ENCODE results near the gene PDE10A. TPM values are rescaled to one million over a fixed set of nuclear protein-coding genes. Genes with fewer than 3 reads are reported as not detected.
A peak's percentile ranks its signal among the peaks of the same experiment; 100 is the strongest.

PDE10A gene
- total RNA-seq, result 15.8 and 16.2 TPM in 2 replicates
- polyA plus RNA-seq (2012), result 7.1 TPM

DNA sequence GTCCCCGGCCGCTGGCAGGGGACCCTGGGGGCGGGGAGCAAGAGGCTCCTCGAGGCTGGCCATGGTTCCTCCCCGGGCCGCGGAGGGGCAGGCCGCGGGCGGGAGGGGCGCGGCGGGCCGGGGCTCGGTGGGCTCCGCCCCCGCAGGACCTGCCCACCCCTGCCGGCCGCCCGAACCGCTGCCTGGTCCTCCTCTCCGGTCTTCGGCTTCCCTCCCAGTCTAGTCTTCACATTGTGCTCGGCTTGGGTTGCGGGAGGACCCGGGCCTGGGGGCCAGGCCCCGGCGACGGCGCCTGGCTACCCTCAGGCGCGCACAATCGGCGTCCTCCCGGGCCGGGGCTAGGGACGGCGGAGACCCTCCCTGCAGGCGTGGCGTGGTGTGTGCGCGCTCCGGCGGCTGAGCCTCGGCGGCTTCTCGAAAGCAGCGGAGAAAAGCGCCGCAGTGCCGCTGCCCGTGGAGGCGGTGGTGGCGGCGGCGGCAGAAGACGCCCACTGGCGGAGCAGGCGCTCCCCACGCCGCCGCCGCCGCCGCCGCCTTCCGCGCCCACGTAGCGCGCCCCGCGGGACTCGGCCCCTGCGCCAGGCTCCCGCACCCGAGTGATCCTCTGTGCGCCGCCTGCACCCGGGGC lies at the start of gene PDE10A:
TSS of gene PDE10A (minus strand) at position 493 of the 628 bp plus-strand sequence. CDS start at position 63, 430 bp downstream.
- DNase-seq (ENCODE audit: low read depth), result peak; percentile 83

DNA sequence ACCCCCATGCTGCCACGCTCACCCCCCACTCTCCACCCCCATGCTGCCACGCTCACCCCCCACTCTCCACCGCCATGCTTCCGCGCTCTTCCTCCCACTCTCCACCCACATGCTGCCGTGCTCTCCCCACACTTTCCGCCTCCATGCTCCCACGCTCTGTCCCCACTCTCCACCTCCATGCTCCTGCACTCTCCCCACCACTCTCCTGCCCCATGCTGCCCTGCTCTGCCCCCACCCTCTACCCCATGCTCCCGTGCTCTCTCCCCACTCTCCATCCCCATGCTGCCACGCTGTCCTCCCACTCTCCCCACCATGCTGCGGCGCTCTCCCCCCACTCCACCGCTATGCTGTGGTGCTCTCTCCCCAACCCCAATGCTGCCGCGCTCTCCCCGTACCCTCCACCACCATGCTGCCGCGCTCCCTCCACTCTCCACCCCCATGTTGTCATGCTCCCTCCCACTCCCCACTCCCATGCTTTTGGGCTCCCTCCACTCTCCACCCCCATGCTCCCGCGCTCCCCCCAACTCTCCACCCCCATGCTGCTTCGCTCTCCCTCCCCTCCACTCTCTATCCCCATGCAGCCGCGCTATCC lies 46.0 kb upstream of the PDE10A start:
- no peak for DNase-seq (ENCODE audit: low read depth)

DNA sequence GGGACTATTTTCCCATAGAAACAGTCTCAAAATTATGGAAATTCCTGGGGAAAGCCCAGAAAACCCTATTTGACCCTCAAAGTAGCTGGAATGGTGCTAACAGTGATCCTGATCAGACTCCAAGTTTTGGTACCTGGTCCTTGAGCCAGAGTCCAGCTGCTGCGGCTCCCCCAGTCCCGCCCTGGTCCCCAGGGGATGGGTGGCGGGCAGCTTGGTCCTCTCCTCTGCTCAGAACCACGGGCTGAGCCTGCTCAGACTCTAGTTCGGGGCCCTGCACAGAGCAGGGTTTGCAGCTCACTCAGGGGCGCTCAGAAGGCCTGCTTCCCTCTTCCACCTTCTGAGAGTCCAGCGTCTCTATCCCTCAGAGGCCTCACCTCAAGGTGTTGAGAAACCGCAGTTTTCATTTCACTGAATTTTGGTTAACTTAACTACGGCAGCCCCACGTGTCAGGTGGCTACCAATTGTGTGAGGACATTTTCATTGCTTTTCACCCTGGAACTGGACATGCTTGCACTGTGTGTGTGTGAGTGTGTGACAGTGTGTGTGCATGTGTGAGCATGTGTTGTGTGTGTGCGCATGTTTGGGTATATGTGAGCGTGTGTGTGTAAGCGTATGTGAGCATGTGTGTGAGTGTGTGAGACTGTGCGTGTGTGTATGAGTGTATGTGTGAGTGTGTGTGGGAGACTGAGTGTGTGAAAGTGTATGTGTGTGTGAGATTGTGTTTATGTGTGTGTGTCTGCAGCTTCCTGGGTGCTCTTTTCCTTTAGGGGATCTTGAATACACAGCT lies 44.2 kb upstream of the PDE10A start:
- DNase-seq (ENCODE audit: low read depth), result no peak

DNA sequence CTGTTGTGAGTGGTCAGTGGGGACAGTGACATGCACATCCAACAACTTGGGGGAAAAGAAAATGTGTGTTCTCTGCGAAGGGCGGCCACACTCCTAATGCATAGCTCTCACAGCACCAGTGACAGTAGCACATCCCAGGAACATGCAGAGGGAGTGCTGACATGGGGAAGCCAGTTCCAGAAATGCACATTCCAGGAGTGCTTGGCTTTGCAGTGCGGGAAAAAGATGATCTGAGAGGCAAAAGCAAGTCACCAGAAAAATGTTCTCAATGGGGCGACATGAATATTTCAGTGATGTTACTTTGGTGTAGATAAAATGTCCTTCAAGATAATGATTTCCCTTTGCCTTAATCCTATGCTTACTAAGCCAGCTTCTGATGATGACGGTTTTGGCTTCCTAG lies 42.9 kb upstream of the PDE10A start:
- DNase-seq (ENCODE audit: low read depth), result no peak

DNA sequence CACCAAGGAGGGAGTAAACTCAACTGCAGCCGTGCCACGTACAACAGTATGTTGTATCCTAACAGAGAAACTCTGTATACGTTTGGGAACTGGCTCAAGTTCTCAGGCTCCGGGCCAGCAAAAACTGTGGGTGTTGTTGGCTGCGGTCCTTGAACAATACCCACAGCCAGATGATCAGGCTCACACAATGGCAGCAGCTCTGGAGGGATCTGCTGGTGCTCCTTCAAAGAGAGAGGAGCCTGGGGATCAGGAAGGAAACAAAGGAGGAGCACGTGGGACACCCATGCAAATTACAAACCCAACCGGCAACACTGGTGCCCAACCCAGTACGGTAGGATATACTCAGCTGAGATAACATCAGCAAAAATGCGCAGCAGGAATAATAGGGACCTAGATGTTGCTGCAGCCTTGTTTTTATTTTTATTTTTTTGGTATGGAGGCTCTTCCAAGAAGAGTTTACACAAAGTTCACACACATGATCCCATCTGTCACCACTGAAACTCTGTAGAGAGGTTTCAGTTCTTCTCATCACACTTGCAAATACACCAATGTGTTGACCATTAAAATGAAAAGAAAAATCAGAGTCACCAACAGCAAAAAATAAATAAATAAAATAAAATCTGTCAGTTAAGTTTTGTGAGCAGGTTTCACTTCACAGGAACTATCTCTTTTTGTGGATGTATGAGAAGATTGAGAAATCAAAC lies 41.2 kb upstream of the PDE10A start:
- DNase-seq (ENCODE audit: low read depth), result no peak

DNA sequence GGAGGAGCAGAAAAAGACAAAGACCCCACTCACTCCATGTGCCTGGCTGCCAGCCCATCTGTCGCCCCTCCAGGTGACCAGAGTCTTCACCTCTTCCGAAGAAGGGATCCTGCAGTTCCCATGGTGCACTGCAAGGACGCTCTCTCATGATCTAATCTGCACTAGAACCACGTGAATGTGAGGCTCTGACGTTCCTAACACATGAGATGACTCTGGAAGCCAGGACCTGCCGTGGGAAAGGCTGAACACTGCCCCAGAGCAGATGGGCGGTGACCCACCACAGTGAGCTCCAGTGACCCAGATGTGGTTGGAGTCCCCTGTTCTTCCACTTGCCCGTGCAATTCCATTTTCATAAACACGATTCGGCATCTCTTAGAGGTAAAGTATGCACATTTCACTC lies 39.6 kb upstream of the PDE10A start:
- no peak for DNase-seq (ENCODE audit: low read depth)

DNA sequence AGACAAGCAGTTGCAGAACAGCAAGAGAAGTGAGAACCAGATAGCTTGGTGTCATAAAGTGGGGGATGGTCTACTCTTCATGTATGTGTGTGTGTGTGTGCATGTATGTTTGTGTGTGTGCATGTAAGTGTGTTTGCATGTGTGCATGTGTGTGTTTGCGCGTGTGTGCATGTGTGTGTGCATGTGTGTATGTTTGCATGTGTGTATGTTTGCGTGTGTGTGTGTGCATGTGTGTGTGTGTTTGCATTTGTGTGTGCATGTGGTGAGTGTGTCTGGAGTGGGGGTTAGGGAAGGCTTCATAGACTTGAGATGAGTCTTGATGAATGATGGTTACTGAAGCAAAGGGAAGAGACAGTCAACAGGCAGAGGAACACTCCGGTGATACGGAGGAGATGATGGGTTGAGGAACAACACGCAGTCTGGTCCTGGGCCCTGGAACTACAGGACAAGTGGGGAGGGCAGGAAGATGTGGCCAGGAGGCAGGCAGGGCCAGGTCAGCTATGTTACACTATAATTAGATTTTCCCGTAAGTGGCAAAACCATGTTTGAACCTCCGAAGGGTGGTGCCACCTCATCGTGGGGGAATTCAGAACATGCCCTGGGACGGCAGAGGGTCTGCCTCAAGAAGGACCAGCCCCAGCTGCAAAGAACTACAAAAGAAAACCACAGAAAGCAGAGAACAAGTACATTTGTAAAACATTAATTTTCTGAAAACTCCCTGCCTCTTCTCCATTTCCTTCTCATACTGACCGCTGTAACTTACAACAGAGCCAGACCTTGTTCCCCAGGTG lies 38.7 kb upstream of the PDE10A start:
- peak; percentile 32 for DNase-seq (ENCODE audit: low read depth)

DNA sequence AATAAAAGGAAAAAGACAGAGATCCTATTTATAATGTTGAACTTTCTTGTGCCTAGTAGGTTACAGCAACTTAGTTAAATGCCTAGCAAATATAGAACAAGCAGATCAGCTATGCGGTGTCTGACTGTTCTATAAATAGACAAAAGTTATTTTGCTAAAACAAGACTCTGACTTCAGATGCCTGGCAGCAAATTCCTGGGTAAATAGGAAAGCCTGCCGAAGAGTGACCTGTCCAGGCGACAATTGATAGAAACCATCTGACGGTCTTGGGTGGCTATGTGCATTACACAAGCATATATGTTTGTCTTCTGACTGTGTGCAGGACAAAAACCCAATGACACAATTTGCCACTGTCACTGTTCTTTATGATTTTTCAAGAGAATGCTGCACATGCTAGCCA lies 38.0 kb upstream of the PDE10A start:
- DNase-seq (ENCODE audit: low read depth), result peak; percentile 60

DNA sequence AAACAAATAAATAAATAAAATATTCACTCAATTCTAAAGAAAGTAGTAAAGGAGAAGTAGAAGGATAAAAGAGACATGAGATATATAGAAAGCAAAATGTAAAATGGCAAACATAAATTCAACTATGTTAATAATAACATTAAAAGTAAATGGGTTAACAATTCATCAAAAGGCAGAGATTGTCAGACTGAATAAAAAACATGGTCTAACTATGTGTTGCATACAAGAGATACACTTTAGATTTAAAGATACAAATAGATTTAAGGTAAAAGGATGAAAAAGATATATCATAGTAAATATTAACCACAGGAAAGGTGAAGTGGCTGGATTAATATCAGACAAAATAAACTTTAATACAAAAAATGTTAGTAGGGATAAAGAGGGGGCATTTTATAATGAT lies 35.8 kb upstream of the PDE10A start:
- no peak for DNase-seq (ENCODE audit: low read depth)

DNA sequence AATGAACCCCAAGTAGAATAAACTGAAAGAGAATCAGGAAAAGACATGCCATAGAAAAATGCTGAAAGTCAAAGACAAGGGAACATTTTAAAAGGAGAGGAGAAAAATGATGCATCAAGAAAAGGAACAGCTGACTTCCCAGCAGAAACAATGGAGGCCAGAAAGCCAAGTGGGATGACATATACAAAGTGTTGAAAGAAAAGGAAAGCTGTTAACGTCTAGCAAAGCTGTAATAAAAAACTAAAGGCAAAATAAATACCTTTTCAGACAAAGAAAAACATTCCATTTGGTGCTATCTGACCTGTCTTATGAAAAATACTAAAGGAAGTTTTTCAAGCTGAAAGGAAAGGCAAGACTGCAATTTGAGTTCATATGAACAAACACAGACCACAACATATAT lies 34.1 kb upstream of the PDE10A start:
- DNase-seq (ENCODE audit: low read depth), result no peak

DNA sequence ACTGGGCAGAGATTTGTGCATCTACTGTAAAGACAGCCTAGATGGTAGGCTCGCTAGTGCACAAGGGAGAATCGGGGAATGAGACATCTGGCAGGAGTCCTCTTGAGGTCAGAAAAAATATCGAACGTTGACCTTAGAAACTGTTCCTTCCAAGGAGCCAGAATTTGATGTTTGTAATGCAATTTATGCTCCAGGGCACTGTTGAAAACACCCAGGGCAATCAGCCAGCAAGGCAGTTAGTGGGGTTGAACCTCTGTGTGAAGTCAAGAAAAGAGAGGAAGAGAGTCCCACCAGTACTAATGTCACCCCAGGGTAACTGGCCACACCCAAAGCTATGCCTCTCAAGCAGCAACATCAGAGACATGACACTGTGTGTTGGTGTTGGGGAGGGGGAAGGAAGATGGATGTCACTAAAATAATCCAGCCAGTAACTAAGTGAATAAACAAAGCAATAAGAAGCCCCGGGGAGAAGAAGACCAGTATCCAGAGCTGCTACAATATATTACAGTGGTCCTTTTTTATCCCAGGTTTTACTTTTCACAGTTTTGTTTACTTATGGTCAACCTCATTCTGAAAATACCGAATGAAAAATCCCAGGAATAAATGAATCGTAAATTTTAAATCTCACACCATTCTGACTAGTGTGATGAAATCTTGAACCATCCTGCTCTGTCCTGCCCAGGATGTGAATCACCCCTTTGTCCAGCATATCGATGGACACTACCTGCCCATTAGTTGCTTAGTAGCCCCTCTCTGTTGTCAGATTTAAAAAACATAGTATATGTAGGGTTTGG lies 32.9 kb upstream of the PDE10A start:
- DNase-seq (ENCODE audit: low read depth), result no peak

DNA sequence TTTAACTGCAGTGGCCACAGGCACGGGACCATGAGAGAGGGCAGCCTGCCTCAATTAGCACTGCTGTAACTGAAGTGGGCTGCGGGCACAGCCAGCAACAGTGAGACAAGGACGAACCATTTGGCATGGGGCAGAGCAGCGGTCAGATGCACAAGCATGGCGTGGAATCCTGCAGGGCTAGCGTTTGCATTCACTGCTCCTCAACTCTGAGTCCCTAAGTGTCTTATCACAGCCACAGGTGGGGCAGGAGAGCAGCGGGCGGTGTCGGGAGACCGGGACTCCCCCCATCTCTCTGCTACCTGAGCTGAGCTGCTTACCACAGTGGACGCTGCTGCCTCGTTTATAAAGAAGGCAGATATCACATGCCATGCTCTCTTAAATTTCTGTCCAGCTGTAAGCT lies 31.3 kb upstream of the PDE10A start:
- DNase-seq (ENCODE audit: low read depth), result no peak

DNA sequence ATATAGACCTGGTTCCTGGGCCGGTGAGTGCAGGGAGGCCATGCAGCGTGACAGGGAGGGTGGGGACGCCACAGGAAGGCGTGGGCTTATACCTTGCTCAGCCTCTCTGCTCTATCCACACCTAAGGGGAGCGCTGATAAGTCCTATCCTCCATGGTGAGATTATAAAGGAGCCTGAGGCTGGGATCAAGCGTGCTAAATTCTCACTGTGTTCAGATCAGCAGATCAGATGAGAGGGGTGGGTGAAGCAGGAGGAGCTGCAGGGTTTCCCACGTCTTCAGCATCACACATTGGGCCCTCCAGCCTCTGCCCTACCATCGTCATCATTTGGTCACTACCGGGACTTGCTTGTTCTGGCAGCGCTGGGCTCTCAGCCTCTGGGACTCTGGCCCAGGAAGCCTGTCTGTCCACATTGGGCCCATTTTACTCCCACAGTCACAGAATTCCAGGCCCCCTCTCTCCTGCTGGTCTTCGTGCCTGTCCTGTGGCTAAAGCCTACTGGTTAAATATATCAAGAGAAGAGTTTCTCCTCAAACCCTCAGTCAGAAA lies 29.1 kb upstream of the PDE10A start:
- no peak for DNase-seq (ENCODE audit: low read depth)

DNA sequence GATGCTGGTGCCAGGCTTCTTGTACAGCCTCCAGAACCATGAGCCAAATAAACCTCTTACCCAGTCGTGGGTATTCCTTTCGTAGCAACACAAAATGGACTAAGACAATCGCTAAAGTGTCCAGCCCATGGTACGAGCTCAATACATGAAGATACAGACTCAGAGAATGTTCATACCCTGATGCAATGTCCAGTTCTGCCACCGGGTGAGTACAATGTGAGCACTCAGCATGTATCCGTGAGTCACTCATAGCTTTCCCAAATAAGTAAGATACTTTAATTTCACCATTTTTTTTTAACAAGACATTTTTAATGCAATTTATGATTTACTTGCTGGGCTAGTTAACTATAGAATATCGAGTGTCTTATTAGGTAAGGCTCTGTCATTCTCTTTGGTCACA lies 26.7 kb upstream of the PDE10A start:
- DNase-seq (ENCODE audit: low read depth), result no peak

DNA sequence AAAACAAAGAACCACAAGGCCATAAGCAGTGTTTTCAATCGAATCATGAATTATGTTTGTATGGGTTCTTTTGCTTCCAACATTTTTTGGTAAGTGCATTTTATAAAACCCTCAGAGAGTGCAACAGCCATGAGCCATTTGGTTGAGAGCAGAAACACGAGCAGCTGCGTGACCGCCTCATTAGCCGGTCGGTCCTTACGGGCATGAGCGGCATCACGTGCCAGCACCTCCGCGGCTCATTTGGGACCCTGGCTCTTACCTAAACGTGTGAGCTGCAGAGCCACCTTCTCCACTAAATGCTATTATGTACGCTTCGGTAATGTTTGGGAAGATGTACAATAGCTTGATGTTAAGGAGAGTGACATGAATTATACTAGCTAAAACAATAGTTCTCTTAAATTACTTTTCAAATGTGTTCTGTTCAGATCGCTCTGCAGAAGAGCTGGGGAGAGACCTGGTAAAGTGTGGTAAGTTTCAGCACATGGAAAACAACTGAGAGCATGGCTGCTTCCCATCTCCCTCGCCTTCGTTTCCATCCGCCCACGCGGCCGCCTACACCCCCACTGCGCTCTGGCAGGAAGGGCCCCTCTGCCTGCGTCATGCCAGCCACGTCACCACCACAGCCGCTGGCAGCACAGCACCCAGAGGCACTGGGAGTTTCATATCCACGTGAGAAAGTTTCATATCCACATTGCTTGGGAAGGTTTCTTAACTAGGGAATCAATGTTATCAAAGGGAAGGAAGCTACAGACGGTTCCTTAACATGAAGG lies 23.7 kb upstream of the PDE10A start:
- no peak for DNase-seq (ENCODE audit: low read depth)

DNA sequence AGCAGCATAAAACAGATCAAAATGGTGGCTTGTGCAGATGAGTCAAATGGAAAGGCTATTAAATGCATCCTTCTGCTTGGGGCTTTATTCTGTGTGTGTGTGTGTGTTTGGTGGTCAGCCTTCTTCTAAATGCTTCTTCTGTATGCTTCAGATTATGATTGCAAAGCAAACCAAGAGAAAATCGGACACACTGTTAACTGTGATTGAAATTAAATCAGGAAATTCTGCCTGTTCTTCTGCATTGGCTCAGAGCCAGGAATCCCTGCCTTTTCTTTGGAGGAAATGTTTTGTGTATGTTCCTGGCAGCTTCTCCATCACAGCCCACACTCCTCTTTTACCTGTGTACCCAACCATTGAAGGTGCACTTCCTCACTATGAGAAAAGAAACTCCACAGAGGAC lies 22.3 kb upstream of the PDE10A start:
- DNase-seq (ENCODE audit: low read depth), result no peak

DNA sequence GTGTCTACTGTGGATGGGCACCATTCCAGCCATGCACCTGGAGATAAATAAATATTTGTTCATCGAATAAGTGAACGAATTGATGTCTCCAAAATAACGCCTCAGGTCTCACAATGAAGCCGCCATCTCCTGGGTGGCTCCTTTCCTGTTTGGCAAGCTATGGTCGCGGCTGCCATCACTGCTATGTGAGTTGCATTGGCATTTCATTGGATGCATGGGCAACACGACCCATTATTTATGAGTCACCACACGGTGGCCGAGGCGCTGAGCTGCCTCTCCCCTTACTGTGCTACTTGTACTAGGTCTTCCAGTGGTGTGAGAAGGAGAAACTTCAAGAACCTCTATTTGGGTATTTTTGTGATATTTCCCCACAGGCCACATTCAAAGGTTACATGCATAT lies 21.3 kb upstream of the PDE10A start:
- DNase-seq (ENCODE audit: low read depth), result no peak

DNA sequence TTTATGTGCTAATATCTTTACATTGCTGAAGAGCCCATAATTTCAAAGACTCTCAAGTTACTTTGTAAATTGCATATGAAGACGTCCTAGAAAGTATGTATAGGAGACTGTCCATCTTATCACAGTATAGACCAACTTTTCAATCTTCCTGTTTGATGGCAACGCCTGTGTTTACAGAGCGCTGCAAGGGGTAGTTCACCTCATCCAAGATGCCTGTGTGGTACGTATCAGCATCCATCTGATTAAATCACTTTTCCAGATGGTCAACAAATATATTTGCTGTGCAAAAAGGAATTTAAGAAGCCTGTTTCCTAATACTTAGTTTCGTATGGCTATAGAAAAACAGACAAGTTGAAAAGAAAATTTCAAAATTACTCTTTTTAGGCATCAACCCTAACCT lies 17.9 kb upstream of the PDE10A start:
- no peak for DNase-seq (ENCODE audit: low read depth)

DNA sequence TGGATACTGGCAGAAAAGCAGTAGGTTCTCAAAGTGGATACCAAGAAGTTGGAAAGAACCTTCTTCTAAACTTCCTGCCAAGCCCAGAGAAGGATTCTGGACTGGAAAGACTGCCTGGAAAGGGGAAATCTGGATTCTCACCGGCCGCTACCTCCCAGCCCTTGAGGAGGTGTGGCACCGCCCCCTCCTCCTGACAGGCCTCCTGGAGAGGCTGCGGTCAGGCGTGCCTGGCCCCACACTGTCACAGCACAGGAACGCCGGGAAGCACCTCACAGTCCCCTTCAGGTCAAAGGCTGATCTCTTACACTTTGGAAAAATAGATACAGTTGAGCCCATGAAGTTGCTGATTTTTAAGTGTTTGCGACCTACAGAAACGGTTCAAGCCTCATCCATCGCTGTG lies 16.3 kb upstream of the PDE10A start:
- no peak for DNase-seq (ENCODE audit: low read depth)

Data from myocyte (in vitro differentiated cells).